K562 treated with DMSO at 1 percent for 24 hours (cell line): Measurements from ENCODE around the gene NAALADL2. TPM values are rescaled to one million over a fixed set of nuclear protein-coding genes. Genes with fewer than 3 reads are reported as not detected.

ENCODE experiments used
- total RNA-seq: library from RNA; unstranded; fragments of 300-600 nt; gene quantifications from 2 replicates; pipeline ENCODE4 v1.2.3, GENCODE V29; 2022; ENCODE audit warnings: low read depth; ENCODE audit not compliant: insufficient read depth

Gene NAALADL2
- not detected in 2 replicates for total RNA-seq

GRCh38 chr3:174859114-174859735 lies at the start of gene NAALADL2:
Gene NAALADL2, plus strand, starts transcription at chr3:174859334.

